GM12878 (cell line): ENCODE results near the gene LEF1. TPM values are rescaled to one million over a fixed set of nuclear protein-coding genes. Genes with fewer than 3 reads are reported as not detected.

Source experiments
- ATF7 ChIP-seq: fragments of 450-650 bp; IDR thresholded peaks from 2 replicates; pipeline ENCODE4 v1.6.1; 2016; ENCODE audit warnings: low read depth, mild to moderate bottlenecking
- NBN ChIP-seq: fragments of 450-650 bp; IDR thresholded peaks from 2 replicates; pipeline ENCODE4 v1.6.1; 2016
- RUNX3 ChIP-seq: IDR thresholded peaks from 2 replicates; pipeline ENCODE4 v1.6.1; 2012; ENCODE audit warnings: low read length, inconsistent platforms
- ZBTB40 ChIP-seq: fragments of 450-650 bp; IDR thresholded peaks from 2 replicates; pipeline ENCODE4 v1.6.1; 2016; ENCODE audit warnings: mild to moderate bottlenecking, moderate library complexity, borderline replicate concordance
- ZNF384 ChIP-seq: IDR thresholded peaks from 2 replicates; pipeline ENCODE4 v1.6.1; 2012; ENCODE audit warnings: low read depth, mild to moderate bottlenecking, low read length, improper control_type of control experiment, borderline replicate concordance
- polyA plus RNA-seq, 11 experiments: library from polyadenylated mRNA; depleted of rRNA in 4 of 11; unstranded in 6 of 11; stranded (reverse) in 5 of 11; fragments of >200 nt; fragmentation: Nextera tagmentation in 4 of 11; fragmentation: Illumina TruSeq in 1 of 11; extraction: Ambion mirVana in 4 of 11; extraction: Trizol in 1 of 11; gene quantifications; 1 replicate in 1 of 11; 2 replicates in 10 of 11; pipeline versions ENCODE4 v1.2.1 to v1.2.3, GENCODE V29; 2011 to 2016; ENCODE audit warnings: inconsistent platforms in 2 of 11, missing spikeins in 2 of 11, low read depth in 1 of 11
- total RNA-seq, 4 experiments: library from RNA; depleted of rRNA in 3 of 4; stranded (reverse); fragments of >200 nt in 3 of 4; fragmentation: Illumina TruSeq in 1 of 4; extraction: Trizol in 1 of 4; gene quantifications; 2 replicates each; pipeline versions ENCODE4 v1.2.1 to v1.2.3, GENCODE V29; 2013 to 2021
- TF ChIP-seq, protein P1 (sequence below): fragments of 450-650 bp; IDR thresholded peaks from 2 replicates; pipeline ENCODE4 v1.6.1; 2017; ENCODE audit warnings: low read depth, mild to moderate bottlenecking, moderate library complexity
- TF ChIP-seq, protein P2 (sequence below): fragments of 450-650 bp; IDR thresholded peaks from 2 replicates; pipeline ENCODE4 v1.6.1; 2017; ENCODE audit warnings: borderline replicate concordance

The LEF1 gene
- total and polyA plus RNA-seq, 10 of the 15 experiments (the other 5 are each of a cell fraction or from before 2014, with no cell fraction given) = 10.2 to 38.1 (median 19.5) TPM

DNA sequence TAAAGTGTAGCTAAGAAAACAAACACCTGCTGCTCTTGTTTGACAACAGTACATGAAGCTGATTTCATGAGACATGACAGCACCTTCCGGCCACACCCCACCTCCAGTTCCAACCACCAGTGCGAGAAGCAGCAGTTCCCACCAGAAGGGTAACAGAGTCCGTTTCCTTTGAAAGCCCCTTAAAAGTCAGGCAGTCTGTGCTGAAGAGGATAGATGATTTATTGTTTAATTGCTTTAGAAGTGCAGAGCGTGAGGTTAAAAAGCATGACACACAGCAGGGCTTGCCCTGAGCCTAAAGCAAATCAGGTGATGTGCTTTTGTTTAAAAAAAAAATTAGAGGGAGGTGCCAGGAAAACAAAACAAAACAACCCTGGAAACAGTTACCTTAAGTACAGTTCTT lies 96.4 kb downstream of the LEF1 start (continued):
- no peak for TF ChIP-seq ZBTB40
- TF ChIP-seq NBN = 0 out of 2 replicates have a peak, but pooled peaks have one; percentile 31
- TF ChIP-seq, protein P1, sequence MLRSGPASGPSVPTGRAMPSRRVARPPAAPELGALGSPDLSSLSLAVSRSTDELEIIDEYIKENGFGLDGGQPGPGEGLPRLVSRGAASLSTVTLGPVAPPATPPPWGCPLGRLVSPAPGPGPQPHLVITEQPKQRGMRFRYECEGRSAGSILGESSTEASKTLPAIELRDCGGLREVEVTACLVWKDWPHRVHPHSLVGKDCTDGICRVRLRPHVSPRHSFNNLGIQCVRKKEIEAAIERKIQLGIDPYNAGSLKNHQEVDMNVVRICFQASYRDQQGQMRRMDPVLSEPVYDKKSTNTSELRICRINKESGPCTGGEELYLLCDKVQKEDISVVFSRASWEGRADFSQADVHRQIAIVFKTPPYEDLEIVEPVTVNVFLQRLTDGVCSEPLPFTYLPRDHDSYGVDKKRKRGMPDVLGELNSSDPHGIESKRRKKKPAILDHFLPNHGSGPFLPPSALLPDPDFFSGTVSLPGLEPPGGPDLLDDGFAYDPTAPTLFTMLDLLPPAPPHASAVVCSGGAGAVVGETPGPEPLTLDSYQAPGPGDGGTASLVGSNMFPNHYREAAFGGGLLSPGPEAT = peak; percentile 77
- TF ChIP-seq ZNF384 = peak; percentile 66
- TF ChIP-seq, protein P2, sequence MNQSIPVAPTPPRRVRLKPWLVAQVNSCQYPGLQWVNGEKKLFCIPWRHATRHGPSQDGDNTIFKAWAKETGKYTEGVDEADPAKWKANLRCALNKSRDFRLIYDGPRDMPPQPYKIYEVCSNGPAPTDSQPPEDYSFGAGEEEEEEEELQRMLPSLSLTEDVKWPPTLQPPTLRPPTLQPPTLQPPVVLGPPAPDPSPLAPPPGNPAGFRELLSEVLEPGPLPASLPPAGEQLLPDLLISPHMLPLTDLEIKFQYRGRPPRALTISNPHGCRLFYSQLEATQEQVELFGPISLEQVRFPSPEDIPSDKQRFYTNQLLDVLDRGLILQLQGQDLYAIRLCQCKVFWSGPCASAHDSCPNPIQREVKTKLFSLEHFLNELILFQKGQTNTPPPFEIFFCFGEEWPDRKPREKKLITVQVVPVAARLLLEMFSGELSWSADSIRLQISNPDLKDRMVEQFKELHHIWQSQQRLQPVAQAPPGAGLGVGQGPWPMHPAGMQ = no peak
- peak; percentile 30; the same call in 1 of the 2 replicates for TF ChIP-seq RUNX3
- peak; percentile 53 for TF ChIP-seq ATF7
- TF ChIP-seq, all 136 proteins: peak for 8
